Gastroesophageal sphincter (tissue), 3 donors: Measurements from ENCODE around the gene NACA2.

Experiments used
- CTCF ChIP-seq, 4 experiments: fragments of 200-600 bp in 2 of 4; fragments of 450-650 bp in 2 of 4; sonication (generic) in 1 of 4; IDR thresholded peaks; one replicate each; pipeline ENCODE4 v1.5.1; 2017 to 2019; ENCODE audit warnings: antibody characterized with exemption in 4 of 4, mild to moderate bottlenecking in 2 of 4, moderate library complexity in 2 of 4
- POLR2AphosphoS5 ChIP-seq: sonication (generic); formaldehyde crosslinking; IDR thresholded peaks from one replicate; pipeline ENCODE4 v1.6.1; 2017; ENCODE audit warnings: antibody characterized with exemption

DNA sequence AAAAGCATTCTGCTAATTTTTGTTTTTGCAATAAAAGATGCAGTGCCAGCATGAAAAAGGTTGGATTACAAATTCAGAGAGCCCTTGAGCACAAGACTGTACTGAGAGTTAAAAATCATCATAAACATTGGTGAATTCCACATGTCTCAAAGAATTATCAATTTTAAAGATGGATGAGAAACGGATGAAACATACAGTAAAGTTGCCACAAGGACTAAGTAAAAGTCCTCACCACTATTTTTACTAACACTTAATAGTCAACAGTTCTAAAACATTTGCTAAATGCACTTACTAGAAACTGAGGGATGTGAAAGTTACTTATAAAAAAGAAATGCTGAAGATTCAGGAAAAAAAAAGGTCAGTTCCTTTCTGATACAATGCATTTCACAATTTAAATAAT lies 25.8 kb upstream of the NACA2 start:
- TF ChIP-seq CTCF (IDR thresholded peaks at IDR 0.05) (no peak), POLR2AphosphoS5 (no peak)
